Activated T-helper 1 cell treated with Interleukin-2 at 50 U/mL for 16 hours (primary cell): Measurements from ENCODE around the gene TREH.
A peak's percentile ranks its signal among the peaks of the same experiment; 100 is the strongest.
"Not testable (repeated sequence)": the region's sequence is repeated elsewhere in the genome, so short reads cannot be mapped to it uniquely, and the experiment has no call there.

ENCODE experiments used
- DNase-seq: peaks from one replicate; pipeline ENCODE4 v3.0.0-alpha.2; 2020; ENCODE audit warnings: low read depth

Gene TREH

GRCh38 chr11:118696673-118697226 is 17.3 kb upstream of the TREH start:
- no peak for DNase-seq

GRCh38 chr11:118694771-118695170 is 15.3 kb upstream of the TREH start:
- DNase-seq = no peak

GRCh38 chr11:118694185-118694584 is 14.7 kb upstream of the TREH start:
- no peak for DNase-seq

- DNase-seq = peak; percentile 58
Measured at GRCh38 chr11:118691926-118692830, 12.7 kb upstream of the TREH start.

GRCh38 chr11:118690553-118691304 is 11.3 kb upstream of the TREH start:
- no peak for DNase-seq

GRCh38 chr11:118689852-118690552 is 10.6 kb upstream of the TREH start:
- peak; percentile 77 for DNase-seq

GRCh38 chr11:118689503-118689851 is 10.0 kb upstream of the TREH start:
- no peak for DNase-seq

GRCh38 chr11:118688851-118689502 is 9.5 kb upstream of the TREH start:
- DNase-seq = no peak

- DNase-seq = not testable (repeated sequence)
Measured at GRCh38 chr11:118688339-118688738, 8.9 kb upstream of the TREH start.

- no peak for DNase-seq
Measured at GRCh38 chr11:118687906-118688305, 8.5 kb upstream of the TREH start.

GRCh38 chr11:118684187-118684586 is 4.7 kb upstream of the TREH start:
- DNase-seq = no peak

- DNase-seq = not testable (repeated sequence)
Measured at GRCh38 chr11:118682939-118683338, 3.5 kb upstream of the TREH start.

- no peak for DNase-seq
Measured at GRCh38 chr11:118682372-118682771, 2.9 kb upstream of the TREH start.

- not testable (repeated sequence) for DNase-seq
Measured at GRCh38 chr11:118678908-118679307, 542 bp downstream of the TREH start.

GRCh38 chr11:118677977-118678376 is 1.5 kb downstream of the TREH start:
- DNase-seq = no peak

- no peak for DNase-seq
Measured at GRCh38 chr11:118674082-118674435, 5.4 kb downstream of the TREH start.

GRCh38 chr11:118673361-118674081 is 5.9 kb downstream of the TREH start:
- no peak for DNase-seq

- DNase-seq = no peak
Measured at GRCh38 chr11:118672846-118673245, 6.6 kb downstream of the TREH start.

- no peak for DNase-seq
Measured at GRCh38 chr11:118671254-118671653, 8.2 kb downstream of the TREH start.

- no peak for DNase-seq
Measured at GRCh38 chr11:118670063-118670462, 9.4 kb downstream of the TREH start.

GRCh38 chr11:118666371-118666770 is 13.1 kb downstream of the TREH start:
- DNase-seq = no peak
